Activated CD8-positive, alpha-beta memory T cell treated with anti-CD3 and anti-CD28 coated beads, Interleukin-2, amount 50 U/mL, for 4 hours (primary cell): Measurements from ENCODE around the gene SRI.
"Not testable (repeated sequence)": the region's sequence is repeated elsewhere in the genome, so short reads cannot be mapped to it uniquely, and the experiment has no call there.

Source experiments
- DNase-seq: peaks from one replicate; pipeline ENCODE4 v3.0.0-alpha.2; 2020

Gene SRI

DNA sequence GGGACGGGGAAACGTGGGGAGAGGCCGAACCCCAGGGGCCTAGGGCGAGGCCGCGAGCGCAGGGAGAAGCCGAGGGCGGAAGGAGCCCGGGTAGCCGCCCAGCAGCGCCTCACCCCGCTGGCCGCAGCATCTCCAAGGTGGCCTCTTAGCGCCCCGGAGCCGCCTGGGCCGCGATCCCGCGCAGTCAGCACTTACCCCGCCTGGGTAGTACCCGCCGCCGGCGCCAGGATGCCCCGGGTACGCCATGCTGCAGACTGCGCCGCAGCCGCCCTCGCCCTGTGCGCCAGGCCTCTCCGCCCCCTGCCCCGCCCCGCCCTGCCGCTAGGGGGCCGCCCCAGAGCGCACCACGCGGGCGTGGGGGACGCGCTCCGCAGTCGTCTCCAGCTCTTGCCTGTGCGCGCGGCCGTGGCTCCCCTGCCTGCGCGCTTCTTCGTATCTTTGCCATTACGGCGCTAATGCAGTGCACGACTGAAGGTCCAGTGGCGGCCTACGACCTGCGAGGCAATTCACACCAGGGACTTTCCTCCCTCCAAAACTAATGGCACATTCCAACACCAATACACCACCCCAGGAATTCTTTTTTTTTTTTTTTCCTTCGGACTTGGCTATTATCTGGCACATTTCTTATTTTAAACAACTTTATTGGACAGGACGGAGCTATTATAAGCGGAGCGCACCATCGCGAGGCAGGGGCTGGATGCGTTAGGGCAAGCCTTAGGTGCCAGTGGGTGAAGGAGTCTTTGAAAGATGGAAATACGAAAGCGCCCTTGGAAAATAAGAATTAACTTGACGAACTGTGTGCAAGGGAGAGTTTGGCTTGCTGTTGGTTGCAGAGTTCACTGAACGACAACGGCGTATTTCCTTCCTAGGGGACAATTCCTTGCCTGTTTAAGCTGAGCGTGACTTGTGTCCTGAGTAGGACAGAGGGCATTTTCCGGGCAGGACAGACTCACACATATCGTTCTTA lies at the start of gene SRI:
TSS of gene SRI (minus strand) at position 258 of the 967 bp plus-strand sequence. CDS start at position 246, 12 bp downstream.
- peak; percentile 91 for DNase-seq

DNA sequence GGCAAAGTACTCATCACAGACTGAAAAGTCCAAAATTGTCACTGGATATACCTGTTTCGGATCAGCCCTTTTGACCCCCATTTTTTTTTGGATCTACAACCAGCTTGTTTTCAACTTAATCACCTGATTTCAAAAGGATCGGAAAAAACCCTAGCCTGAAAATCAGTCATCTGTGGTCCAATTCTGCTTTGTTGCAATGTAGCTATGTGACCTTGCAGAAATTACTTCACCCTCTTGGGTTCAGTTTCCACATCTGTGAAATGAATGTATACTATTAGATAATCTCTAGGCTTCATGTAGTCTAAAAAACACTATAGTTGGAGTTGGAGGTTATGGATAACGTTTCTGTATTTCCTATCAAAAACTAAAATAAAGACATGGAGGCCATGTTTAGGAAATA lies 49.7 kb upstream of the SRI start:
- DNase-seq = no peak

DNA sequence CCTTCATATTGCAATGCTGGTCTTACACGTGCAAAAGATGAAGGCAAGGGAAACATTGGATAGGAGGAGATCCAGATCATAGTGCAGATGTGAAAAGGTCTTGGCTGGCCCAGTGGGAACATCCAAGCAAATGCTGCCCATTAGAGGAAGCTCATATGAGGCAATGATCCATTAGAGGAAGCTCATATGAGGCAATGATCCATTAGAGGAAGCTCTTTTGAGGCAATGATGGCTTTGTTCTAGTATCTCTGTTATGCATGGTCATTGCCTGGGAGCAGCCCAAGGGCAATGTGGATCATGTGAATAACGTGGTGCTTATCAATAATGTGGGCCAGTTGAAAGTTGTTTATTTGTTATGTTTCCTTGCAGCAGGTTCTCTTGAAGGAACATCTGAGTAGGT lies 49.0 kb upstream of the SRI start:
- DNase-seq = no peak

GRCh38 chr7:88268051-88268450 lies 48.2 kb upstream of the SRI start:
- no peak for DNase-seq

- DNase-seq = no peak
Observed at GRCh38 chr7:88267421-88267820, 47.6 kb upstream of the SRI start.

DNA sequence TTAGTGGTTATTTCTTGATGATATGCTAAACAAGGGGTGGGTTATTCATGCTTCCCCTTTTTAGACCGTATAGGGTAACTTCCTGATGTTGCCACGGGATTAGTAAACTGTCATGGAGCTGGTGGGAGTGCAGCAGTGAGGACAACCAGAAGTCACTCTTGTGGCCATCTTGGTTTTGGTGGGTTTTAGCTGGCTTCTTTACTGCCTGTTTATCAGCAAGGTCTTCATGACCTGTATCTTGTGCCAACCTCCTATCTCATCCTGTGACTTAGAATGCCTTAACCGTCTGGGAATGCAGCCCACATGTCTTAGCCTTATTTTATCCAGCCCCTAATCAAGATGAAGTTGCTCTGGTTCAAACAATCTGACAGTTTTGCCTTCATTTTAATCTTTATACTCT lies 45.1 kb upstream of the SRI start:
- not testable (repeated sequence) for DNase-seq

- no peak for DNase-seq
Observed at GRCh38 chr7:88262562-88262961, 42.7 kb upstream of the SRI start.

GRCh38 chr7:88260719-88261118 lies 40.9 kb upstream of the SRI start:
- no peak for DNase-seq

DNA sequence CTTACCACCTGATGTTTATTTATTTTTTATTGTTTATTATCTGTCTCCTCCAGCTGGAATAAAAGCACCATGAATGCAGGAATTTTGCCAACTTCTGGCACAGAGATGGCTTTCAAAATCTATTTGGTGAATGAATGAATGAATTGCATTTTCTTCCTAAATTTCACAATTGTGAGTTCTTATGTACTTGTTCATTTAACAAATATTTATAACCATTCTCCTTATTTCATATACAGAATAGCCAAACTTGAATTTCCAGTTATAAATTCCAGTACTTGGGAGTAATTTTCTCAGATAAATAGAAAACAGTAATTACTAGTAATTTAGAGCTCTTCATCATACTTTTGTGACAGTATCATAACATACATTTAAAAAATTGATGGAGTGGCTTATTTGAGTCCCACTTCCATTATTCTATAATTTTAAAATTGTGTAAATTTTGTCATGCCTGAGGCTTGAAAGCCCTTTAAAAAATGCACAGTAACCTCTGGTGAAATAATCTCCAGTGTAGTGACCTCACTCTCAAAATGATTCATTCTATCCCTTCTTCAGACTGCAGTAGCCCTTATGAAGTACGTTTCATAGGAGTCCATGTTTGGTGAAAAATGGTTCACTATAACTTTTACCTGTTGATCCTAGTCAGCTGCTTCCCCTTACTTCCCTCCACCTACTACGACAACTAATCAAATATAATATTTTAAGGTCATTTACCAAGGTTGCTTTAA lies 40.0 kb upstream of the SRI start:
- DNase-seq = no peak

- DNase-seq = not testable (repeated sequence)
Observed at GRCh38 chr7:88258296-88258695, 38.5 kb upstream of the SRI start.

DNA sequence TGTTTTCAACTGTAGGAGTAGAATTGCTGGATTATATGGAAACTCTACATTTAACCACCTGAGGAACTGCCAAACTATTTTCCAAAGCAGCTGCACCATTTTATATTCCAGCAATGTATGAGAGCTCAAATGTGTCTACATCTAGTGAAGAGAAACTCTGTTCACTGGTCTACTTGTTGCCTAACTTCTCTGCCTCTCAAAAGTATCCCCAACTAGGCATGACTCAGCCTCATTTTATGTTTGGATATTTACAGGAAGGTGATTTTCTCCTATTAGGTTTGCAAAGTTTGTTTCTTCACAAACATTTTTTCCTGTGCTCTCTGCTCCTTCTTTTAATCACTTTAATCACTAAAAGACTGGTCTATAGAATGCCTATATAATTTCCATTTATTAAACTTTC lies 37.1 kb upstream of the SRI start:
- DNase-seq = no peak

DNA sequence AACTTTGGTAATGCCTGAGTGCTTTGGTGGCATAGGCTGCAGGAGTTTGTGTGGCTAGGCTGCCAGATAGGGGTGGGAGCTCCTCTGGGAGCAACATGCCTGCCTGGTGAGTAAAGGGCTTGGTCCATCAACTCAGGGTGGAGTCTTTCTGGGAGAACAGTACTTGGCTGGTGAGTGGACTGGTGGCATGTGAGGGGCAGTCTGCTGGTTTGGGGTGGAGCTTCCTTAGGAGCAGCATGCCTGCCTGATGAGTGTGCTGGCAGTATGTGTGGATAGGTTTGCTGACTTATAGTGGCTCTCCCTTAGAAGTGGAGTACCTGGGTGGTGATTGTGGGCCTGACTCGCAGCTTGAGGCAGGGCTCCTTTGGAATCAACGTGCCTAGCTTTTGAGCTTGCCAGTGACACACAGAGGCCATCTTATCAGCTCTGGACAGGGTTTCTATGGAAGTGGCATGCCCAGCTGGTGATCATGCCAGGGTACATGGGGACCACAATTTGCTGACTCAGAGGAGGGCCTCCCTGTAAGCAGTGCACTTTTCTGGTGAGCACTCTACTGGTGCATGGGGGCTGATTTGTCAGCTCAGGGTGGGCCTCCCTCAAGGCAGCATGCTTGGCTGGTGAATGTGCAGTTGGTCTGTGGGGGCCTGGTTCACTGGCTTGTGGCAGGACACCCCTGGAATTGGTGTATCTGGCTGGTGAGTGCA lies 35.0 kb upstream of the SRI start:
- DNase-seq = no peak

- no peak for DNase-seq
Observed at GRCh38 chr7:88253640-88254039, 33.8 kb upstream of the SRI start.

DNA sequence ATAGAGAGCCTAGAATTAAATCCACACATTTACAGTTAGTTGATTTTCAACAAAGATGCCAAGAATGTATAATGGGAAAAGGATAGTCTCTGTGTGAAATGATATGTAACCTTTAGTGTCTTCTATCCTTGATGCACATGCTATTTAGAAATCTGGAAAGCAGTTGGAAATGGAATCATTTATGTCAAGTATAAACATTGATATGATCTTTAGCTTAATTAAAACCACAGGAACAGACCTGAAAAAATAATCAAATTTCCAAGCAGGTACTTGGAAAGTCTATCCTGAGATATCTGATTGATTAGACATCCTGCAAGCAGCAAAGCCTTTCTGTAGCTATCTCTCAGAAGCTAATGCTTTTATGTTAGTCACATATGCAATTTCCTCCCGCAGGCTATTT lies 24.4 kb upstream of the SRI start:
- DNase-seq = no peak

GRCh38 chr7:88243345-88243909 lies 23.6 kb upstream of the SRI start:
- DNase-seq = no peak

- no peak for DNase-seq
Observed at GRCh38 chr7:88239852-88240251, 20.0 kb upstream of the SRI start.

DNA sequence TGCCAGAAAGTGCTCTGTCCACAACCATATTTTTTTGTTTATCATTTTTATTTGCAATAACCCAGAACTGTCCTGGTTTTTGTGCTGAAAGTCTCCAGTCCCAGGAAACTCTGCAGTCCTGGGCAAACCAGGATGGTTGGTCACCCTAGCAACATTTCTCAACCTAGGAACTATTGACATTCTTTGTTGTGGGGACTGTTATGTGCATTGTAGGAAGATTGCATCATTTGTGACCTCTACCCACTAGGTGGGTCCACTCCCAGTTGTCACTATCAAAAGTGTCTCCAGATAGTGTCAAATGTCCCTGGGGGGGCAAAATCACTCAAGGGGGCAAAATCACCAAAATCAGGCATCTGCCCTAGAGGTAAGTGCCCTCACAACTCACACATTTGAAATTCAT lies 14.0 kb upstream of the SRI start:
- no peak for DNase-seq

- no peak for DNase-seq
Observed at GRCh38 chr7:88230646-88231045, 10.8 kb upstream of the SRI start.

DNA sequence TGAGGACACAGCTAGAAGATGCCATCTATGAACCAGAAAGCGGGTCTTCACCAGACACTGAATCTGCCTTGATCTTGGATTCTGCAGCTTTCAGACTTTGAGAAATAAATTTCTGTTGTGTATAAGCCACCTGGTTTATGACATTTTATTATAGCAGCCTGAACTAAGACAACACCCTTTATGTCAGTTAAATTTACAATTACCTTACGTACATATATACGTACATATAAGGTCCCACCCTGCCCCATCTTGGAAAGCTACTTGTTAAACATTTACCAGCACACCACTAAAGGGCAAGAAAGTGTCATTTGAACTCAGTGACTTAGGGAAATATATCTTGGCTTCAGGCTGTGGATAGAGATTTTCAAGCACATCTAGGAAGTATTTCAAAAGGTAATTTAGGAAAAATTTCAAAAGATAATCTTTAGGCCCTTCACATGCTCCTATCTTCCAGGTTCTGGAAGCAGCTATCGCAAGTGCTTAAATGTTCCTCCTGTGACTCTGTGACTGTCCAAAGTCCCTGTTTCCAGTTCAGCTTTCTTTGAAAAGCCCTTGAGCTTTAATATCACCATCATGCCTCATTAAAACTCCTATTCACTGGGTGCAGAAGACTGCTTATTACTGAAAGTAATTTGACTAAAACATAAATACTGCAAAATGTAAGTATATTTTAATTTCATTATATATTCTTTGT lies 9.6 kb upstream of the SRI start:
- DNase-seq = no peak

DNA sequence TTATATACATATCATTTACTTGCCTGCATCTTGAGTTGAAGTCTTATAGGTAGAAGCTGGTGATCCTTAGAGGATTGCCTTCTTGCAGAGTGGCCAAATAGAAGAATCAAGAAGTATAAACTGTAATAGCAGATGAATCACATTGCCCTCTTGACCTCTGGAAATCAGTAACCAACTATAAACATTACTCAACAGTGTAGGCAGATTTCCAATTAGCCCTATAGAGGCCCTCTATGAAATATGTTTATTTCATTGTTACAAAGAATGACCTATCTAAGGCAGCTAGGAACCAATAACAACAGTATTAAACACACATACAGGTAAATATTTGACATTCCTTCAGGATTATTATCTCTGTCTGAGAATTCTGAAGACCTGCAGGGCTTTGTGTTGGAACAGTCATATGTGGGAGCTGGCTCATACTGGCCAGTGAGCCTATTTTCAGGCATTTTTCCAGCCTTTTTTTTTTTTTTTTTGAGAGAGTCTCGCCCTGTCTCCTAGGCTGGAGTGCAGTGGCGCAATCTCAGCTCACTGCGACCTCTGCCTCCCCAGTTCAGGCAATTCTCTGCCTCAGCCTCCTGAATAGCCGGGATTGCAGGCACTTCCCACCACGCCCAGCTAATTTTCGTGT lies 7.2 kb upstream of the SRI start:
- no peak for DNase-seq

GRCh38 chr7:88226201-88226600 lies 6.4 kb upstream of the SRI start:
- DNase-seq = no peak
